DMS 273 (cell line): ENCODE data around the gene TCEA3.
A peak's percentile ranks its signal among the peaks of the same experiment; 100 is the strongest.

ENCODE experiments used
- DNase-seq: peaks from one replicate; lab custom pipeline; 2025; ENCODE audit not compliant: unreplicated experiment; lab: John Stamatoyannopoulos, UW

TCEA3 gene

DNA sequence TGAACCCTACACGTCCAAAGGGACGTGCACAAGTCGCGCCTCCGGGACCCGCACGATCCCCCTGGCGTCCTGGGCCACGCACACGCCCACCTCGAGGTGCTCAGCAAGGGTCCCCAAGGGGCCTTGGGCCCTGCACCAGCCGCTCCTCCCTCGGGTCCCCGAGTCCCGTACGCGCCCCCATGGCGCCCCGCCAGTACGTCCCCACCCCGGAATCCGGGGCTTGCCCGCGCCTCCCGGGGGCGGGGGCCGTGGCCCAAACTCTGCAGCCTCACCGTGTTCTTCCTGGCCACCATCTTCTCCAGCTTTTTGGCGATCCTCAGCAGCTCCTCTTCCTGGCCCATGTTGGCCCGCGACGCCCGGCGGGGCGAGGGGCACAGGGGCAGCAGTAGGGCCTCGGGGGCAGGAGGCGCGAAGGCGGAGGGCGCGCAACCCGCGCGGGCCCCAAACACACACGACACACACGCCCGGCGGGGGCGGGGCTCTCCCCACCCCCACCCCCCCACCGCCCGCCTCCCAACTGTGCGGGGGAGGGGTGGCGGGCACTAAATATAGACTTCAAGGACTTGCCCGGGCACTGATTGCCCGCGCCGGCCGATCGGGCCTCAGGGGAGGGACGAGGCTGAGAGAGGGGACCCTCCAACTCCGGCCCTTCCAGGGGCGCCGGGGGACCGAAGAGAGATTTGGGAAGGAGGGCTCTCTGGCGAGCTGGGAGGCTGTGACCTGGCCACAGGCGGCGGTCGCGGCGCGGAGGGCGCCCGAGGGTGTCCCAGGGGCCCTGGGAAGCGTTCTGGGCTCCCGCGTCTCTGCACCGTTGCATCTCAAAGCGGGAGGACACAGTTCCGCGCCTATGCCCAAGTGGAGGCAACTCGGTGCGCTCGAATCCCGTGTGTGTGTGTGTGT lies at the start of gene TCEA3:
TCEA3 (minus strand) TSS at position 456 of the 900 bp plus-strand sequence; CDS start at position 341, 115 bp downstream.
- DNase-seq: peak; percentile 73

DNA sequence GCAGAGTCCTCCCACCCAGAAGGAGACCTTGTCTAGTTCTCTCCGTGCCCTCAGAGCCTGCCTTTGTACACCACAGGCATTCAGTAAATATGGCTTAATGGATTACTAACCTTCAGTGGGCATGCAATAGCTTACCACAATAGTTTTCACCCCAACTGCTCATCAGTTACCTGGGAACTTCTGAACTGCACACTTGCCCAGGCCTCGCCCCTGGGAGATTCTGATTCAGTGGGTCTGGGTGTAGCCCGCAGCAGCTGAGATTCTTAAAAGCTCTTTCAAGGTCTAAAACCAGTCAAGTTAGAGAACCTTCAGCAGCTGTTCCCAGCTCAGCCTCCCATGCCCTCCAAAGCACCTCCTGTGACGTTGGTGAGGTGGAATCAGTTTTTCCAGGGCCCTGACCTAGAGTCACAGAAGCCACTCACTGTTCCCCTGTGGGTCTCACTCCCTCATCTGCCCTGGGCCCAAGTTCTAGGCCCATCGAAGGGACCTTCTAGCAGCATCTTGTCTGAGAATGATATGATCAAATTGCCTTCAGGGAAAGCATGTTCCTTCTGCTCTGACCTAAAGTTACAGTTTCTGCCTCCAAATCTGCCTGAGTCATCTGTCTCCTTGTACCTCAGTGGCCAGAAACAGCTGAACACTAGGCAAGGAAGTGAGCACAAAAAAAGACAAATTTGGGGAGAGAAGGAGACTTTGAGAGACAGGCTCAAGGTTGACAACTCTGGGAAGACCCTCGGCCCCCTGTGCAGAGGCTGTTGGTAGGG lies 48.7 kb upstream of the TCEA3 start:
- no peak for DNase-seq

- no peak for DNase-seq
These were observed 47.9 kb upstream of the TCEA3 start for GRCh38 chr1:23472351-23473036.

DNA sequence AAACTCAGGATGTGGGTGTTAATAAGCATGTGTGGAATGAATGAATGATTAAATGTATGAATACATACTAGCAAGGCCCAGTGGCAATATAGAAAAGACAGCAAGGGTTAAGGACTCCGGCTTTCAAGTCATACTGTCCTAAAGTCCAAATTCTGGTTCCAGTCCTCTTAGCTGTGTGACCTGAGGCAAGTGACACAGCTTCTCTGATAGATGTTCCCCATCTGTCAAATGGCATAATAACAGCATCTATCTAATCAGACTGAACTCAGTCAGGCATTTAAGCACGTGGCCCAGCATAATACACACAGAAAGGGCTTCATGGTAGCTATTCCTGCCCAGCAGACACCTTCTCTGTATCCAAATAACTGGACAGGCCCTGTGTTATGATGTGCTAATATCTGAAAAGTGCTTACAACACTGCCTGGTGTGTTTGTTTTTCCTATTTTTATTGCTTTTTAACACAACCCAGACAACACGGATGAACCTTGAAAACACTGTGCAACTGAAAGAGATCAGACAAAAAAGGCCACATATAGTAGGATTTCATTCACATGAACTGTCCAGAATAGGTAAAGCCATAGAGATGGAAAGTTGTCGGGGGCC lies 47.0 kb upstream of the TCEA3 start:
- no peak for DNase-seq

GRCh38 chr1:23470282-23471070 lies 45.9 kb upstream of the TCEA3 start:
- DNase-seq: no peak

- DNase-seq: no peak
These were observed 44.9 kb upstream of the TCEA3 start for GRCh38 chr1:23469372-23469982.

DNA sequence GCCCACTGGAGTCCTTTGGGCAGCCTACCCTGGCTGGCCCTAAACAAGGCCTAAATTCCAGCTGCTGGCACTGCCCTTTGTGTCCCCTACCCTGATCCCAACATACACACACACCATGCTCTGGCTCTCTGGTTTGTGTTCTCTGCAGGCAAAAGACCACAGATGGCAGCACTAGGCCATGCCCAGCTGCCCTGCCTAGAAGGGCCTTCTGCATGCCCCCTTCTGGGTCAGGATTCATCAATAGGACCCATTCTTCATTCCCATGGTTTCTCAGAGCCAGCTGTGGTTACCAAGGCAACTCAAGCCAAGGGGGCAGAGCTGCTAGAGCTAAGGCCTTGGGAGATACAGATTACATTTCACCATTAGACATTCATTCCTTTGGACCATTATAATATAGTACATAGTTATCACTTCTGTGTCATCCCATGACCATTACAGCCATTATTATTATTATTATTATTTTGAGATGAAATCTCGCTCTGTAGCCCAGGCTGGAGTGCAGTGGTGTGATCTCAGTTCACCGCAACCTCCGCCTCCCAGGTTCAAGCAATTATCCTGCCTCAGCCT lies 42.0 kb upstream of the TCEA3 start:
- peak; percentile 40 for DNase-seq

DNA sequence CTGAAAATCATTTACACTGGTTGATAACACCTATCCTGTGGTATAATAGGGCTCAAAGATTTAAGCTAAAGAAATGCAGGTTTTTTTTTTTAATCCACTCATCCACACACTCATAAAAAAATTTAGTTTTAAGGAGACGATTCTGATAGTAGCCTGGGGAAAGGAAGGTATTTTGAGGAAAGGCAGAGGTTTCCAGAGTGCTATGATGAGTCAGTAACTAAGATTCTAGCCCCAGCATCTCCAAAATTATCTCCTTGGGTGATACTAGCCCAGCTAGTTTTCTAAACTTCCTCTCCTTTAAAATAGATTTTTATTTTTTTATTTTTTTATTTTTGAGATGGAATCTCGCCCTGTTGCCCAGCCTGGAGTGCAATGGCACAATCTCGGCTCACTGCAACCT lies 38.7 kb upstream of the TCEA3 start:
- no peak for DNase-seq

- DNase-seq: no peak
These were observed 38.2 kb upstream of the TCEA3 start for GRCh38 chr1:23462766-23463165.

- DNase-seq: no peak
These were observed 36.5 kb upstream of the TCEA3 start for GRCh38 chr1:23461050-23461449.

- DNase-seq: no peak
These were observed 36.0 kb upstream of the TCEA3 start for GRCh38 chr1:23460519-23460918.

DNA sequence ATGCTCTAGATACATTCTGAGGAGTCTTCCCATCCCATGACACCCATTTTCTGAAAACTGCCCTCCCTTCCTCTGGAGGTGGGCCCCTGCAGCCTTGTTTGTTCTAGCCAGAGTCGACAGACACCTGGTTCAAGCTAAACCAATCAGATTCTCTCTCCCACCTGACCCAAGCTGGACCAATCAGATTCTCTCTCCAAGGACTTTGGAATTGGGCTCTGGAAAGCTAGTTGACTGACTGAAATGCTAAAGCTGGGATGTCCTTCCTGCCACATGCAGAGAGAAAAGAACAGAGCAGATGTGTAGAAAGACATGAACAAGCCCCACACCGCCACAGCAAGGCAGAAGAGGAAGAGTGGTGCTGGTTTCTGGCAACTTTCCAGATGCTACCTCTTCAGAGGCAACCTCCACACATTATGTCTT lies 34.8 kb upstream of the TCEA3 start:
- no peak for DNase-seq

GRCh38 chr1:23456226-23456625 lies 31.7 kb upstream of the TCEA3 start:
- no peak for DNase-seq

- no peak for DNase-seq
These were observed 29.0 kb upstream of the TCEA3 start for GRCh38 chr1:23453455-23454000.

GRCh38 chr1:23452011-23452411 lies 27.5 kb upstream of the TCEA3 start:
- peak; percentile 65 for DNase-seq

GRCh38 chr1:23451441-23451840 lies 26.9 kb upstream of the TCEA3 start:
- peak; percentile 28 for DNase-seq

GRCh38 chr1:23450894-23451293 lies 26.3 kb upstream of the TCEA3 start:
- no peak for DNase-seq

- peak; percentile 63 for DNase-seq
These were observed 25.4 kb upstream of the TCEA3 start for GRCh38 chr1:23449958-23450357.

GRCh38 chr1:23449306-23449705 lies 24.8 kb upstream of the TCEA3 start:
- peak; percentile 29 for DNase-seq
